Esophagus squamous epithelium (tissue), 5 donors: ENCODE results near the gene FHIT. TPM values are rescaled to one million over a fixed set of nuclear protein-coding genes. Genes with fewer than 3 reads are reported as not detected.

ENCODE experiments used
- DNase-seq: peaks from one replicate; lab custom pipeline; 2025; lab: John Stamatoyannopoulos, UW
- H3K27ac ChIP-seq, 4 donors: fragments of 200-600 bp; sonication (generic); one replicate each; pipeline ENCODE4 v1.5.1; 2016 to 2019; ENCODE audit warnings: mild to moderate bottlenecking in 1 of 4
- H3K27me3 ChIP-seq, 4 donors: fragments of 200-600 bp; sonication (generic); 1 replicate in 3 of 4; 2 replicates in 1 of 4; pipeline versions ENCODE4 v1.5.1 to v1.6.0; 2017 to 2021; ENCODE audit warnings: antibody characterized with exemption in 1 of 4
- H3K36me3 ChIP-seq, 3 donors: fragments of 200-600 bp; sonication (generic); one replicate each; pipeline ENCODE4 v1.5.1; 2016 to 2019
- H3K4me1 ChIP-seq, 3 donors: fragments of 200-600 bp; sonication (generic); one replicate each; pipeline ENCODE4 v1.5.1; 2017 to 2019
- H3K4me3 ChIP-seq, 4 donors: fragments of 200-600 bp; sonication (generic); 1 replicate in 3 of 4; 2 replicates in 1 of 4; pipeline ENCODE4 v1.5.1; 2016 to 2019; ENCODE audit warnings: mild to moderate bottlenecking in 2 of 4, moderate library complexity in 1 of 4
- H3K9me3 ChIP-seq, 3 donors: fragments of 200-600 bp; sonication (generic); one replicate each; pipeline ENCODE4 v1.5.1; 2016 to 2019
- POLR2A ChIP-seq, 4 donors: fragments of 450-650 bp; IDR thresholded peaks; one replicate each; pipeline ENCODE4 v1.6.1; 2017; ENCODE audit warnings: antibody characterized with exemption in 4 of 4, mild to moderate bottlenecking in 4 of 4, moderate library complexity in 3 of 4
- WGBS, 2 donors: methylation state at CpG; one replicate each; pipeline ENCODE4 v1.1.5; 2018; 5-methylcytosine and 5-hydroxymethylcytosine counted together
- intact Hi-C: fragments of 100-400 bp; cut with DNase I; formaldehyde crosslinking; loops from one replicate; pipeline ENCODE4 v1.15.0; 2022
- total RNA-seq, 4 donors: library from RNA; depleted of rRNA; stranded (reverse); fragments of >200 nt; gene quantifications; one replicate each; pipeline ENCODE4 v1.1.0, GENCODE V29; 2016
- TF ChIP-seq, protein P1 (sequence below), 6 experiments: fragments of 450-650 bp in 4 of 6; fragments of 200-600 bp in 2 of 6; sonication (generic) in 2 of 6; IDR thresholded peaks; one replicate each; pipeline ENCODE4 v1.5.1; 2016 to 2019; ENCODE audit warnings: antibody characterized with exemption in 6 of 6, mild to moderate bottlenecking in 4 of 6, moderate library complexity in 4 of 6
- donor health status: DM: yes; HTN: yes; CAD: no.

The FHIT gene
- total RNA-seq, 4 donors from 2014 or later, result 0.64 to 5.7 (median 3.1) TPM

- intact Hi-C loops, result no loop called here
- no peak for TF ChIP-seq POLR2A (IDR thresholded peaks at IDR 0.05)
- TF ChIP-seq, protein P1, sequence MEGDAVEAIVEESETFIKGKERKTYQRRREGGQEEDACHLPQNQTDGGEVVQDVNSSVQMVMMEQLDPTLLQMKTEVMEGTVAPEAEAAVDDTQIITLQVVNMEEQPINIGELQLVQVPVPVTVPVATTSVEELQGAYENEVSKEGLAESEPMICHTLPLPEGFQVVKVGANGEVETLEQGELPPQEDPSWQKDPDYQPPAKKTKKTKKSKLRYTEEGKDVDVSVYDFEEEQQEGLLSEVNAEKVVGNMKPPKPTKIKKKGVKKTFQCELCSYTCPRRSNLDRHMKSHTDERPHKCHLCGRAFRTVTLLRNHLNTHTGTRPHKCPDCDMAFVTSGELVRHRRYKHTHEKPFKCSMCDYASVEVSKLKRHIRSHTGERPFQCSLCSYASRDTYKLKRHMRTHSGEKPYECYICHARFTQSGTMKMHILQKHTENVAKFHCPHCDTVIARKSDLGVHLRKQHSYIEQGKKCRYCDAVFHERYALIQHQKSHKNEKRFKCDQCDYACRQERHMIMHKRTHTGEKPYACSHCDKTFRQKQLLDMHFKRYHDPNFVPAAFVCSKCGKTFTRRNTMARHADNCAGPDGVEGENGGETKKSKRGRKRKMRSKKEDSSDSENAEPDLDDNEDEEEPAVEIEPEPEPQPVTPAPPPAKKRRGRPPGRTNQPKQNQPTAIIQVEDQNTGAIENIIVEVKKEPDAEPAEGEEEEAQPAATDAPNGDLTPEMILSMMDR (IDR thresholded peaks at IDR 0.05), result no peak
- Histone ChIP-seq H3K27ac (no peak overlapping the region), H3K9me3 (no peaks in the 10 kb centered on the region), H3K4me1 (no peaks in the 10 kb centered on the region), H3K36me3 (no peaks in the 10 kb centered on the region), H3K4me3 (no peak overlapping the region), H3K27me3 (no peaks in the 10 kb centered on the region)
- WGBS, 2 donors, result 32 to 45% methylated on average over 1 of the region's 1 CpG
- DNase-seq, result no peak
Measured at GRCh38 chr3:60497902-60498301, 753.4 kb downstream of the FHIT start.

DNA sequence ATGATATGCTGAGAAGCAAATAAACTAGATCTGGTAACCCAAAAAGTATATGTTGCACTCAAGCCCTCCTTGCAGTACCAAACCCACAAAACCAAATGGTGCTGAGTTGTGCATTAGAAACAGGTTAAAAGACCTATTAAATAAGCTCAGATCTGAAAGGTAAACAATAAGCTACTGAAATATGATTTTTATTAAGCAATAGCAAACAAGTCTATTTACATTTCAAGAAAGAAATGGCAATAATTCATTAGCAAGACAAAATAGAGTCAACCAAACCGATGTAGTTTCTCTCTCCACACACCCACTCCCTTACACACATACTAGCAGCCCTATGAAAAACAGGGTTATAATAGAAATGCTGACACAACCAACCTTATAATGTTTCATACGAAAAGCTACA, 760.3 kb downstream of the FHIT start:
- no peak overlapping the region for H3K27ac ChIP-seq
- DNase-seq, result no peak
- 47 to 65% methylated on average over 2 of the region's 2 CpGs for WGBS, 2 donors
- H3K36me3 ChIP-seq, result no peaks in the 10 kb centered on the region
- H3K4me3 ChIP-seq, result no peak overlapping the region
- TF ChIP-seq POLR2A (IDR thresholded peaks at IDR 0.05), result no peak
- TF ChIP-seq, protein P1 (IDR thresholded peaks at IDR 0.05), result no peak
- no peaks in the 10 kb centered on the region for H3K4me1 ChIP-seq
- H3K9me3 ChIP-seq, result no peaks in the 10 kb centered on the region
- H3K27me3 ChIP-seq, result no peaks in the 10 kb centered on the region
- intact Hi-C loops, result no loop called here

- no peak for DNase-seq
- Histone ChIP-seq H3K9me3 (no peaks in the 10 kb centered on the region), H3K27ac (no peak overlapping the region), H3K36me3 (no peaks in the 10 kb centered on the region), H3K27me3 (no peaks in the 10 kb centered on the region), H3K4me1 (no peaks in the 10 kb centered on the region), H3K4me3 (no peak overlapping the region)
- 26 to 36% methylated on average over 2 of the region's 2 CpGs for WGBS, 2 donors
- intact Hi-C loops, result no loop called here
- TF ChIP-seq POLR2A (IDR thresholded peaks at IDR 0.05), result no peak
- TF ChIP-seq, protein P1 (IDR thresholded peaks at IDR 0.05), result no peak
Measured at GRCh38 chr3:60475096-60475495, 776.2 kb downstream of the FHIT start.

DNA sequence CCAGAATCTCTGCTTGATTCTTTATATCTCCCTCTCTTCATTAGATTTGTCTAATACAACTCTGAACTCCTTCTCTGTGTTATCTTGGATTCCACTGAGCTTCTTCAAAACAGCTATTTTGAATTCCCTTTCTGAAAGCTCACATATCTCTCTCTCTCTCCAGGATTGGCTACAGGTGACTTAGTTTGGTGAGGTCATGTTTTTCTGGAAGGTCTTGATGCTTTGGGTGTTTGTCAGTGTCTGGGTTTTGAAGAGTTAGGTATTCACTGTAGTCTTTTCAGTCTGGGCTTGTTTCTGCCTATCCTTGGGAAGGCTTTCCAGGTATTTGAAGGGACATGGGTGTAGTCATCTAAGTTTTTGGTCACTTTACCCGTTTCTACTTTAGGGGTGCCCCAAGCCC, 781.8 kb downstream of the FHIT start:
- no peaks in the 10 kb centered on the region for H3K4me1 ChIP-seq
- no peak overlapping the region for H3K4me3 ChIP-seq
- H3K27ac ChIP-seq, result no peak overlapping the region
- H3K9me3 ChIP-seq, result no peaks in the 10 kb centered on the region
- DNase-seq, result no peak
- TF ChIP-seq POLR2A (IDR thresholded peaks at IDR 0.05), result no peak
- TF ChIP-seq, protein P1 (IDR thresholded peaks at IDR 0.05), result no peak
- WGBS, 2 donors, result 90 to 100% methylated on average over 1 of the region's 1 CpG
- no peaks in the 10 kb centered on the region for H3K27me3 ChIP-seq
- H3K36me3 ChIP-seq, result no peaks in the 10 kb centered on the region
- intact Hi-C loops, result no loop called here

DNA sequence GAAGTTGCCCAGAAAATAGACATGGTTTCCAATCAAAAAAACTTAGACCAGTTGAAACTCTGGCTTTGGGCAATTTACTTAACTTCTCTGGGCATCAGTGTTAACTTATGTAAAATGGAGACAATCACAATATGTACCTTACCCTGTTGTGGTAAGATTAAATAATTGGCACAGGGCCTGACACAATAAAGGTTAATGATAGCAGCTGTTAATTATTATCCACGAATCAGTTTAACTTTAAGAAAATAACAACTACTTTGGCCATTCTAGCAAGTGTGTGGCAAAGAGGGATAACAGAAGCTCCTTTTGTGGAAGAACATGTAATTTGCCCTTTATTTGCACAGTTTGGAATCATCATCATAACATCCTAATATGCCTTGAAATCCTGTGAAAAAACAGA, 787.6 kb downstream of the FHIT start:
- no peak for DNase-seq
- TF ChIP-seq POLR2A (IDR thresholded peaks at IDR 0.05), result no peak
- TF ChIP-seq, protein P1 (IDR thresholded peaks at IDR 0.05), result no peak
- 44% methylated on average over 1 of the region's 1 CpG for WGBS, 2 donors
- Histone ChIP-seq H3K4me3 (no peak overlapping the region), H3K9me3 (no peaks in the 10 kb centered on the region), H3K4me1 (no peaks in the 10 kb centered on the region), H3K27me3 (no peaks in the 10 kb centered on the region), H3K36me3 (no peaks in the 10 kb centered on the region), H3K27ac (no peak overlapping the region)
- intact Hi-C loops, result no loop called here
